PC-3 (cell line): ENCODE data around the gene AFM. TPM values are rescaled to one million over a fixed set of nuclear protein-coding genes. Genes with fewer than 3 reads are reported as not detected.

ENCODE experiments used
- ATAC-seq: fragments of 200-7000 bp; cut with Tn5 transposase; 2 replicates; pipeline ENCODE4 v1.9.1; 2020; ENCODE audit warnings: mild to moderate bottlenecking, moderate library complexity
- BruUV-seq: library from RNA; stranded (reverse); fragments of 400-500 nt; replicated peaks from 2 replicates; lab custom pipeline; 2021; lab: Mats Ljungman, UMichigan
- CTCF ChIA-PET: fragments of 300-600 bp; sonication (Branson Sonifier 250); formaldehyde crosslinking; loops from one replicate; lab custom pipeline; 2022; ENCODE audit warnings: antibody characterized with exemption; lab: Charles Lee
- POLR2A ChIA-PET: fragments of 300-600 bp; sonication (Branson Sonifier 250); formaldehyde crosslinking; loops from one replicate; lab custom pipeline; 2022; ENCODE audit warnings: antibody characterized with exemption; ENCODE audit not compliant: unreplicated experiment; lab: Charles Lee
- DNase-seq: peaks from one replicate; pipeline ENCODE4 v3.0.0-alpha.2; 2015
- H2AFZ ChIP-seq: fragments of 300-600 bp; sonication (generic); 2 replicates; pipeline ENCODE4 v1.6.0; 2016; ENCODE audit warnings: antibody characterized with exemption, low read length
- H3F3A ChIP-seq: fragments of 300-600 bp; sonication (generic); one replicate; pipeline ENCODE4 v1.6.0; 2017; ENCODE audit warnings: antibody characterized with exemption, low read length, control low read depth, mild to moderate bottlenecking; ENCODE audit not compliant: unreplicated experiment
- H3K27ac ChIP-seq: fragments of 300-600 bp; sonication (generic); 2 replicates; pipeline ENCODE4 v1.5.1; 2016; ENCODE audit warnings: mild to moderate bottlenecking, low read length
- H3K27me3 ChIP-seq: fragments of 300-600 bp; sonication (generic); 2 replicates; pipeline ENCODE4 v1.6.1; 2016; ENCODE audit warnings: low read length, mixed read lengths
- H3K36me3 ChIP-seq: fragments of 300-600 bp; sonication (generic); 2 replicates; pipeline ENCODE4 v1.6.1; 2016; ENCODE audit warnings: low read depth, mixed run types, low read length, mixed read lengths
- H3K4me1 ChIP-seq: fragments of 300-600 bp; sonication (generic); 2 replicates; pipeline ENCODE4 v1.5.1; 2016; ENCODE audit warnings: low read length; ENCODE audit not compliant: insufficient read depth
- H3K4me2 ChIP-seq: fragments of 300-600 bp; sonication (generic); 2 replicates; pipeline ENCODE4 v1.6.0; 2016; ENCODE audit warnings: low read length
- H3K4me3 ChIP-seq: fragments of 300-600 bp; sonication (generic); 2 replicates; pipeline ENCODE4 v1.5.1; 2016; ENCODE audit warnings: mild to moderate bottlenecking, low read length, mixed read lengths
- H3K79me2 ChIP-seq: fragments of 300-600 bp; sonication (generic); 2 replicates; pipeline ENCODE4 v1.6.1; 2017; ENCODE audit warnings: low read length, mixed read lengths
- H3K9ac ChIP-seq: fragments of 300-600 bp; sonication (generic); 2 replicates; pipeline ENCODE4 v1.6.0; 2016; ENCODE audit warnings: mild to moderate bottlenecking, low read length
- H3K9me2 ChIP-seq: fragments of 300-600 bp; sonication (generic); replicated peaks from 2 replicates; pipeline ENCODE4 v1.6.1; 2016; ENCODE audit warnings: mixed run types, low read length, mixed read lengths
- H3K9me3 ChIP-seq: fragments of 300-600 bp; sonication (generic); 2 replicates; pipeline ENCODE4 v1.6.1; 2016; ENCODE audit warnings: low read length, mixed read lengths
- H4K20me1 ChIP-seq: fragments of 300-600 bp; sonication (generic); 2 replicates; pipeline ENCODE4 v1.6.1; 2016; ENCODE audit warnings: low read length, mixed read lengths
- CTCF ChIP-seq: fragments of 300-600 bp; sonication (generic); conservative IDR thresholded peaks from 2 replicates; pipeline ENCODE4 v1.5.1; 2017; ENCODE audit warnings: antibody characterized with exemption, low read depth, mild to moderate bottlenecking, low read length
- EZH2 ChIP-seq: fragments of 300-600 bp; sonication (generic); IDR thresholded peaks from one replicate; pipeline ENCODE4 v1.6.1; 2017; ENCODE audit warnings: antibody characterized with exemption, mild to moderate bottlenecking, low read length; ENCODE audit not compliant: unreplicated experiment
- EZH2phosphoT487 ChIP-seq: fragments of 300-600 bp; sonication (generic); IDR thresholded peaks from 2 replicates; pipeline ENCODE4 v1.6.1; 2018; ENCODE audit warnings: mild to moderate bottlenecking, antibody characterized with exemption, low read length, borderline replicate concordance
- intact Hi-C: fragments of 100-400 bp; cut with micrococcal nuclease; formaldehyde crosslinking; loops from 2 replicates; pipeline ENCODE4 v1.9.0; 2023
- total RNA-seq: library from RNA; depleted of rRNA; stranded (reverse); fragments of >200 nt; gene quantifications from 2 replicates; pipeline ENCODE4 v1.2.3, GENCODE V29; 2014

The AFM gene
- total RNA-seq, 1 experiment from 2014 or later: not detected

DNA sequence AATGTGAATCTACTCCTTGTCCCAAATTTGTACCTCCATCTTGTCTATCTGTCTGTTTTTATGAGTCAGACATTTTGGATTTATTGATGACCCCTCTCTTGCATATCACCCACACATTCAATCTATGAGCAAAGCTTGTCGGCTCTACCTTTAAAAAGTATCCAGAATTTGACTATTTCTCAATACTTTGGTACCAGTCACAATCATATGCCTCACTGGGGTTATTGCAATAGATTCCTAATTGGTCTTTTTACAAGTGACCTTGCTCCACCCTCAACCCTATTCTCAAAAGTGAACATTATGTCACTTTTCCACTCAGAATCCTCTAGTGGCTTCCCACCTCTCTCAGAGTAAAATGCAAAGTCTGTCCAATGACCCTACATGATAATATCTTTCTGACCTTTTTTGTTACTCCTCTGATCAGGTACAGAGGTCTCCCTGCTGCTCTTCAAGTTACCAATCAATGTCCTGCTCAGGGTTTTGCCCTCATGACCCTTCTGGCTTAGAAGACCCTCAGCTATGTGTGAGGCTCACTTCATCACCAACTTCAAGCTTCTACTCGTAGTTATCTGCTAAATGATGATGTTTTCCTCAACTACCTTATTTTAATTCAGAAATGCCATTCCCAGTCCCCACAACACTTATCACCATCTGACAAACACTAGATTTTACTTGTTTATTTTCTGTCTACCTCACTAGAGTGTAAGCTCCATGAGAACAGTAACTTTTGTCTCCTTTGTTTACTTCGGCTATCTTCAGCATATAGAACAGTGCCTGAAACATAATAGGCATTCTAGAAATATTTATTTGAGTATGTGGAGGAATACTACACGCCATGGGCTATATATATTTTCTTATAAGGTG is 23.1 kb upstream of the AFM start:
- DNase-seq (no peak), ATAC-seq (no peak)
- H3K36me3 ChIP-seq: no peaks in the 10 kb centered on the region
- H3K9ac ChIP-seq: no peak overlapping the region
- TF ChIP-seq EZH2: no peak
- no peak for TF ChIP-seq CTCF
- TF ChIP-seq EZH2phosphoT487: no peak
- H2AFZ ChIP-seq: no peak overlapping the region
- ChIA-PET POLR2A (no interaction called here), CTCF (interaction anchor here (0.6 kb wide), 1 partner anchor 117 kb away, joined by 3 read pairs; no protein-coding TSS in a partner anchor)
- peaks cover 31% of the 10 kb centered on the region for H3K27me3 ChIP-seq
- no peaks in the 10 kb centered on the region for H3K9me2 ChIP-seq
- intact Hi-C loops: no loop called here
- H3F3A ChIP-seq: no peaks in the 10 kb centered on the region
- H4K20me1 ChIP-seq: no peaks in the 10 kb centered on the region
- no peaks in the 10 kb centered on the region for H3K79me2 ChIP-seq
- H3K4me1 ChIP-seq: no peaks in the 10 kb centered on the region
- H3K4me3 ChIP-seq: no peak overlapping the region
- H3K27ac ChIP-seq: no peak overlapping the region
- H3K4me2 ChIP-seq: no peak overlapping the region
- no TSS peak for BruUV-seq
- H3K9me3 ChIP-seq: no peaks in the 10 kb centered on the region

- Histone ChIP-seq H3F3A (no peaks in the 10 kb centered on the region), H3K27ac (no peak overlapping the region), H2AFZ (no peak overlapping the region), H3K36me3 (no peaks in the 10 kb centered on the region), H3K9ac (no peak overlapping the region), H3K9me2 (no peaks in the 10 kb centered on the region), H3K4me3 (no peak overlapping the region), H4K20me1 (no peaks in the 10 kb centered on the region), H3K9me3 (no peaks in the 10 kb centered on the region), H3K4me2 (no peak overlapping the region), H3K27me3 (peaks cover 31% of the 10 kb centered on the region), H3K4me1 (no peaks in the 10 kb centered on the region), H3K79me2 (no peaks in the 10 kb centered on the region)
- BruUV-seq: no TSS peak
- CTCF ChIA-PET: interaction anchor here (0.6 kb wide), 1 partner anchor 118 kb away, joined by 3 read pairs; no protein-coding TSS in a partner anchor
- DNase-seq: no peak
- TF ChIP-seq CTCF (no peak), EZH2phosphoT487 (no peak), EZH2 (no peak)
- ATAC-seq: no peak
- intact Hi-C loops: no loop called here
- POLR2A ChIA-PET: no interaction called here
Observed at GRCh38 chr4:73459048-73459421, 22.5 kb upstream of the AFM start.
